22Rv1 (cell line): ENCODE measurements around the gene TSPOAP1.

Experiments used
- CTCF ChIP-seq: fragments of 450-650 bp; IDR thresholded peaks from 2 replicates; pipeline ENCODE4 v1.5.1; 2017; ENCODE audit warnings: mild to moderate bottlenecking
- ZFX ChIP-seq: fragments of 450-650 bp; IDR thresholded peaks from 2 replicates; pipeline ENCODE4 v1.6.1; 2017; ENCODE audit warnings: antibody characterized with exemption, borderline replicate concordance

- TF ChIP-seq CTCF (no peak), ZFX (no peak)
Measured at GRCh38 chr17:58315750-58316149, 12.8 kb downstream of the TSPOAP1 start.
